Stromal cell of bone marrow (primary cell): ENCODE data around the gene PEPD.

Experiments used
- DNase-seq: peaks from one replicate; pipeline ENCODE4 v3.0.0-alpha.2; 2012; ENCODE audit warnings: low read depth

Gene PEPD

GRCh38 chr19:33438987-33439781 is 82.4 kb downstream of the PEPD start:
- no peak for DNase-seq

GRCh38 chr19:33437821-33438671 is 83.5 kb downstream of the PEPD start:
- DNase-seq: no peak

GRCh38 chr19:33437393-33437820 is 84.2 kb downstream of the PEPD start:
- no peak for DNase-seq

- no peak for DNase-seq
These were observed 84.9 kb downstream of the PEPD start for GRCh38 chr19:33436360-33437345.

GRCh38 chr19:33435706-33436359 is 85.8 kb downstream of the PEPD start:
- DNase-seq: no peak

GRCh38 chr19:33434886-33435705 is 86.5 kb downstream of the PEPD start:
- DNase-seq: no peak

GRCh38 chr19:33434069-33434885 is 87.3 kb downstream of the PEPD start:
- DNase-seq: no peak

GRCh38 chr19:33432446-33433170 is 89.0 kb downstream of the PEPD start:
- DNase-seq: no peak

GRCh38 chr19:33432015-33432414 is 89.6 kb downstream of the PEPD start:
- no peak for DNase-seq

GRCh38 chr19:33430674-33431277 is 90.8 kb downstream of the PEPD start:
- DNase-seq: peak; percentile 28

GRCh38 chr19:33429891-33430673 is 91.5 kb downstream of the PEPD start:
- no peak for DNase-seq

GRCh38 chr19:33428627-33429125 is 92.9 kb downstream of the PEPD start:
- no peak for DNase-seq

- DNase-seq: no peak
These were observed 93.6 kb downstream of the PEPD start for GRCh38 chr19:33427801-33428626.

- no peak for DNase-seq
These were observed 94.8 kb downstream of the PEPD start for GRCh38 chr19:33426621-33427361.

- no peak for DNase-seq
These were observed 97.4 kb downstream of the PEPD start for GRCh38 chr19:33424181-33424580.
